WERI-Rb-1 (cell line): ENCODE measurements around the gene TNNT1.

Source experiments
- DNase-seq: peaks from one replicate; pipeline ENCODE4 v3.0.0-alpha.2; 2020
- H3K27ac ChIP-seq: fragments of 250-450 bp; sonication (Bioruptor Pico); 2 replicates; pipeline ENCODE4 v1.5.1; 2020; ENCODE audit warnings: mild to moderate bottlenecking, moderate library complexity
- H3K27me3 ChIP-seq: fragments of 250-450 bp; sonication (Bioruptor Pico); 2 replicates; pipeline ENCODE4 v1.5.1; 2021; ENCODE audit warnings: mild to moderate bottlenecking, low read depth, moderate library complexity; ENCODE audit not compliant: insufficient read depth, severe bottlenecking
- H3K36me3 ChIP-seq: fragments of 250-450 bp; sonication (Bioruptor Pico); 2 replicates; pipeline ENCODE4 v1.5.1; 2020; ENCODE audit warnings: mild to moderate bottlenecking, moderate library complexity
- H3K4me3 ChIP-seq: 2 replicates; pipeline ENCODE4 v1.5.1; 2011; ENCODE audit warnings: low read depth, mild to moderate bottlenecking, control low read depth, low read length
- H3K9me3 ChIP-seq: fragments of 250-450 bp; sonication (Bioruptor Pico); 2 replicates; pipeline ENCODE4 v1.5.1; 2021; ENCODE audit warnings: mild to moderate bottlenecking, moderate library complexity; ENCODE audit not compliant: severe bottlenecking
- CTCF ChIP-seq: IDR thresholded peaks from 2 replicates; pipeline ENCODE4 v1.5.1; 2011; ENCODE audit warnings: low read depth, mild to moderate bottlenecking, control low read depth, inconsistent platforms, low read length

Gene TNNT1

DNA sequence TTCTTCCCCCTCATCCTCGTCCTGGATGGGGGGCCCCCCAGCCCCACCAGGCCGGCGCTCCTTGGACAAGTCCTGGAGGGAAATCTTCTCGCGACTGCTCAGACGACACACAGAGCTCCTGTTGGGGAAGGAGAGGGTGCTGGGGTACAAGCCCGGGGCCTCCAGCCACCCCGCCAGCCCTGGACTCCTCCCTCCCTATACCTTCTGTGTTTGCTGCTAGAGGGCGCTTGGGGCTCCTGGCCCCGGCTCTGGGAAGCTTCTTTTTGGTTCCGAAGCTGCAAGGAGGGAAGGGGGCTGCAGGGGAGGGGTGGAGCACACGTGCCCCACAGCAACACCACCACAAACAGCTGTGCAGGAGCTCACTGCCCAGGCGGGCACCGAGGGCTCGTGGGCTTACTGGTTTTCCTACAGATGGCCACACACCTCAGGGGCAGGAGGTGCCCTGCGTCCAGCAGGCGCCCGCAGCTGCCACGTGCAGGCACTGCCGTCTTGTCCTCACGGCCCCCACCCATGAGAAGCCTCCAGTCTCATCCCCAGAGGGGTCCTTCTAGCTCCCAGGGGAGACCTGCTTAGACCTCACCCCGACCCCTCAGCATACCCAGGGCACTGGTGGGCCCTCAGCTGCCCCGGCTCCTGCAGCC, 52.8 kb downstream of the TNNT1 start:
- no peaks in the 10 kb centered on the region for H3K27me3 ChIP-seq
- no peak for DNase-seq
- no peak overlapping the region for H3K4me3 ChIP-seq
- H3K36me3 ChIP-seq, result peaks cover 13% of the 10 kb centered on the region
- H3K27ac ChIP-seq, result no peak overlapping the region
- TF ChIP-seq CTCF, result no peak
- H3K9me3 ChIP-seq, result no peaks in the 10 kb centered on the region

DNA sequence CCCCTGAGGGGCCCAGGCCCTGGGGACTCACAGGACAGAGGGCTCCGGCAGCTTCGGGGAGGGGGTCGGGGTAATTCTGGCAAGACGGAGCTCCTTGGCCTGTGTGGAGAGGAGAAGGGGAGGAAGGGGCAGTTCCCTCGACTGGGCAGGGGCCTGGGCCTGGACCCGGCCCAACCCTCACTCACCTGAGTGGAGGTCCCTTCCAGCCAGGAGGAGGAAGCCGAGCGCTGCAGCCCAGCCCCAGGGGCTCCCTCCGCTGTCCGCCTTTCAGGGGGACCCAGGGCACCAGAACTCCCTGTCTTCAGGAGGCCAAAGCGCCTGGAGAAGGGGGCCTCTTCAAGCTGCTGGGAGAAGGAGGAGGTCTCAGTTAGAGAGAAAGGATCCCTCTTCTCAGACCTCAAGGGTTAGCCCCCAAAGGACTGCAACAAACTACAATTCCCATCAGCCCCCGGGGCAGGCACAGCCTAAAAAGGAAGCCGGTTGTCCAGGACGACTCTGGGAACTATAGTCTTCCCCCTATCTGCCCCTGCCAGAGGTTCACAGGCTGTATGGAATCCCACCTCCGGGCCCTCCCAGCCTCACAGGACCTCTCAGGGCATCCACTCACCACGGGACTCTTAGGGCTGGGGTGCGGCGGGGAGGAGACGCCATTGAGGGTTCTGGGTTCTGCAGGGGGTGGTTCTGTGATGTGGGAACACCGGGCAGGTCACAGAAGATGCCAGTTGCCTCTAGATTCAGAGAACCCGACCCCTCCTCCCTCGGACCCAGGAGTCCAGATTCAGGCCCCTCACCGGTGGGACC, 53.5 kb downstream of the TNNT1 start:
- Histone ChIP-seq H3K4me3 (no peak overlapping the region), H3K36me3 (peaks cover 15% of the 10 kb centered on the region), H3K9me3 (no peaks in the 10 kb centered on the region), H3K27me3 (no peaks in the 10 kb centered on the region), H3K27ac (no peak overlapping the region)
- no peak for TF ChIP-seq CTCF
- DNase-seq, result no peak

DNA sequence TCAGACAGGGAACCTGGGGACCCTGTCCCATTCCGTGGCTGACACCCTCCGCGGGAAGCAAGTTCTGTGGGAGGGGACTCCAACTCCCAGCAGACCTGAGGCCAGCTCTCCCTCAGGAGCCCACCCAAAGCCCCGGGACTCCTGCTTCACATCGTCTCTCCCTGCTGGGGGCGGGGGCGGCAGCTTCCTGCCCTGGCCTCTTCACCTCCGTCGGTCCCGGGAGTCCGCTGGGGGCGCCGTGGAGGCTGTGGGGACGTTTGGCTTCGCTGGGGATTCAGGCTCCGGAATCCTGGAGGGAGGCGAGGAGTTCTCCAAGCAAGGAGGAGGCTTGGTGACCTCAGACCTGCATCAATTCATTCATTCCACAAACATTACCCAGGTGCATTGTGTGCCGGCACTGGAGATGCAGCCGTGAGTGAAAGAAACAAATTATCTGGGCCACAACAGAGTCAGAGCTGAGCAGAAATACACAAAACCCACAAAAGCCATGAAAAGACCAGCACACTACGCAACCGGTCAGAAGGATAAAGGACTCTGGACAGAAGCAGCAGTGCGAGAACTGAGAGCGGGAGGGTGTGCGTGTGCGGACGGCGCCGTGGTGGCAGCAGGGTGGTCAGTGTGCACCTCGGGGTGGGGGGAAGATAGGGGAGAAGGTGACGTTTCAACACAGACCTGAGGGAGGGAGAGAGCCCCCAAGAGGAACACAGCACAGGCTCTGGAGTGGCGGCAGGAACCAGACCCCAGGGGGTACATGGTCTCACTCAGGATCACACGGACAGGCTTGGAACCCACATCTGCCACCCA, 54.3 kb downstream of the TNNT1 start:
- Histone ChIP-seq H3K4me3 (no peak overlapping the region), H3K9me3 (no peaks in the 10 kb centered on the region), H3K36me3 (peaks cover 16% of the 10 kb centered on the region), H3K27ac (no peak overlapping the region), H3K27me3 (no peaks in the 10 kb centered on the region)
- DNase-seq, result no peak
- no peak for TF ChIP-seq CTCF

GRCh38 chr19:55092423-55093318, 56.3 kb downstream of the TNNT1 start:
- Histone ChIP-seq H3K4me3 (no peak overlapping the region), H3K27ac (no peak overlapping the region), H3K27me3 (no peaks in the 10 kb centered on the region), H3K9me3 (no peaks in the 10 kb centered on the region), H3K36me3 (peaks cover 11% of the 10 kb centered on the region)
- DNase-seq, result no peak
- TF ChIP-seq CTCF, result no peak

DNA sequence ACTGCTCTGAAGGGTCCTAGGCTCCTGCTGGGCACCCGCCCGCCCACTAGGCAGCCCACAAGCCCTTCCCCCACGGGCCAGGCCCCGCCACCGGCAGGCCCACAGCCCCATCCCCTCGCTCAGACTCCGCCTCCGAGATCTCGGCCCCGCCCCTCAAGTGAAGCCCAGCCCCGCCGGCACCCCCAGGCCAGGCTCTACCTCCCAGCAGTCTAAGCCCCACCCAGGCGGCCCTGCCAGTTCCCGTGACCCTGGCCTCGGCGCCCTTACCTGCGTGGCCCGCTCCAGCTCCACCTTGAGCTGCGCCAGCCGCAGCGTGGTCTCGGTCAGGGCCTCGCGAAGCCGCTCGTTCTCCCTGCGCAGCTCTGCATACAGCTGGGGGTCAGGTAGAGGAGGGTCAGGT, 57.1 kb downstream of the TNNT1 start:
- DNase-seq, result peak; percentile 49
- no peak for TF ChIP-seq CTCF
- H3K4me3 ChIP-seq, result no peak overlapping the region

More for the DNA sequence above, 57.1 kb downstream of the TNNT1 start:
- H3K36me3 ChIP-seq, result peaks cover 11% of the 10 kb centered on the region
- H3K27me3 ChIP-seq, result no peaks in the 10 kb centered on the region
- H3K9me3 ChIP-seq, result no peaks in the 10 kb centered on the region
- H3K27ac ChIP-seq, result no peak overlapping the region
